Uterus (tissue), 4 donors: ENCODE measurements around the gene RASAL1. TPM values are rescaled to one million over a fixed set of nuclear protein-coding genes. Genes with fewer than 3 reads are reported as not detected.
A peak's percentile ranks its signal among the peaks of the same experiment; 100 is the strongest.

Experiments
- DNase-seq, 2 donors: peaks; one replicate each; pipeline ENCODE4 v3.0.0-alpha.2; 2019 to 2020
- H3K27ac ChIP-seq, 2 donors: fragments of 200-600 bp; sonication (generic); 1 replicate in 1 of 2; 2 replicates in 1 of 2; pipeline ENCODE4 v1.5.1; 2016 to 2018
- H3K27me3 ChIP-seq, 2 donors: fragments of 200-600 bp; sonication (generic); one replicate each; pipeline ENCODE4 v1.5.1; 2018 to 2019; ENCODE audit warnings: control low read depth in 1 of 2
- H3K36me3 ChIP-seq, 2 donors: fragments of 200-600 bp; sonication (generic); one replicate each; pipeline ENCODE4 v1.5.1; 2019; ENCODE audit warnings: control low read depth in 1 of 2
- H3K4me1 ChIP-seq, 2 donors: fragments of 200-600 bp; sonication (generic); one replicate each; pipeline ENCODE4 v1.5.1; 2018 to 2019; ENCODE audit warnings: control low read depth in 1 of 2
- H3K4me3 ChIP-seq, 2 donors: fragments of 200-600 bp; sonication (generic); 1 replicate in 1 of 2; 2 replicates in 1 of 2; pipeline ENCODE4 v1.5.1; 2018 to 2019; ENCODE audit warnings: mild to moderate bottlenecking in 1 of 2
- H3K9me3 ChIP-seq, 2 donors: fragments of 200-600 bp; sonication (generic); one replicate each; pipeline ENCODE4 v1.5.1; 2019; ENCODE audit warnings: control low read depth in 1 of 2
- CTCF ChIP-seq, 4 experiments: fragments of 200-600 bp in 2 of 4; fragments of 450-650 bp in 2 of 4; sonication (generic) in 2 of 4; IDR thresholded peaks; one replicate each; pipeline ENCODE4 v1.5.1; 2016 to 2019; ENCODE audit warnings: antibody characterized with exemption in 4 of 4, mild to moderate bottlenecking in 2 of 4, moderate library complexity in 1 of 4
- POLR2A ChIP-seq, 2 donors: fragments of 450-650 bp; IDR thresholded peaks; one replicate each; pipeline ENCODE4 v1.6.1; 2016; ENCODE audit warnings: antibody characterized with exemption in 2 of 2, mild to moderate bottlenecking in 1 of 2, moderate library complexity in 1 of 2
- intact Hi-C: fragments of 100-400 bp; cut with DNase I; formaldehyde crosslinking; loops from one replicate; pipeline ENCODE4 v1.15.1; 2023; ENCODE audit warnings: low total_unique reads
- total RNA-seq, 4 donors: library from RNA; depleted of rRNA in 3 of 4; stranded (reverse); fragments of >200 nt in 3 of 4; gene quantifications; one replicate each; pipeline versions ENCODE4 v1.1.0 to v1.2.4, GENCODE V29; 2014 to 2023
- donor health status: DM: yes; HTN: yes; CAD: no.

The RASAL1 gene
- total RNA-seq, 4 donors from 2014 or later, result 6.8 TPM; not detected in 3

DNA sequence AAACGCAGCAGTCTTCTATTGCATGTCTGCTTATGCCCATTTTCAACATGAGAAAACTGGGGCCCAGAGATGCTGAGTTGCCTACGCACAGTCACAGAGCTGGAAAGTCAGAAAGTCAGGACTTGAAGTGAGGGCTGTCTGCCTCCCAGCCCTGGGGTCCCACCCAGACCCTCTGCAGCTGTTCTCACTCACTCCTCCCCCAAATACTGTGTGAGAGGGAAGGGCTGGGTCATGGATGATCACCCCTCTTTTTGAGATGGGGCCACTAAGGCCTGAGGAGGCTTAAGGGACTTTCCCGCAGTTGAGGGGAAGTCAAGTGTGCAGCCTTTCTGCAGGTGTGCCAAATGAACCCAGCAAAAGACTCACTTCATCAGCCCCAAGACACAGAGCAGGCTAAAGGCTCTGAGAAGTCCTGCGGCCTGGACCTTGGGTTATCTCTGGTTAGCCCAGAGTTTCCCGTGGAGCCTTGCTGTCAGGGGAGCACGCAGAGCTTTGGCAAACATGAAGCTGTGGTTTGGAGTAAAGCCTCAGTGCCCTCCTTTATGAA, 60.4 kb downstream of the RASAL1 start:
- H3K27me3 ChIP-seq, result no peaks in the 10 kb centered on the region
- no peaks in the 10 kb centered on the region for H3K4me1 ChIP-seq
- H3K36me3 ChIP-seq, result no peaks in the 10 kb centered on the region
- no peak overlapping the region for H3K27ac ChIP-seq
- H3K9me3 ChIP-seq, result no peaks in the 10 kb centered on the region
- H3K4me3 ChIP-seq, result no peak overlapping the region
- no peak for DNase-seq
- intact Hi-C loops, result no loop called here
- no peak for TF ChIP-seq CTCF (IDR thresholded peaks at IDR 0.05)
- TF ChIP-seq POLR2A (IDR thresholded peaks at IDR 0.05), result no peak

DNA sequence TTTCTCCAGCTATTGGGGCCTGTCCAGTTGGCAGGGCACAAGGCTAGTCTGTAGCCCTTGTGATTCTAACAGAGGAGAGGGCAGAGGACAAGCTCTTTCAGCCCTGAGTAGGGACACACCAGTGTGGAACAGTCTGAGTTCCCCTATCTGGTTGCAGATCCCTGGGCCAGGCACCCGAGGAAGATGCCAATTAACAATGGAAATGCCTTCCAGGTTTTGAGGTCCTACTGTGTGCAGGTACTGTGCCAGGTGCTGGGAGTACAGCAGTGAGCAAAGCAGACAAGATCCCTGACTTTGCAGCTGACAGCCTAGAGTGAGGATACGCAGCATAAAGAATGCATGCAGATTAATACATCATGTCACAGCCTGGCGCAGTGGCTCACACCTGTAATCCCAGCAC, 62.0 kb downstream of the RASAL1 start:
- Histone ChIP-seq H3K27ac (no peak overlapping the region), H3K4me1 (no peaks in the 10 kb centered on the region), H3K9me3 (no peaks in the 10 kb centered on the region), H3K36me3 (no peaks in the 10 kb centered on the region), H3K4me3 (no peak overlapping the region), H3K27me3 (no peaks in the 10 kb centered on the region)
- TF ChIP-seq POLR2A (IDR thresholded peaks at IDR 0.05), result no peak
- no peak for TF ChIP-seq CTCF (IDR thresholded peaks at IDR 0.05)
- no peak for DNase-seq
- intact Hi-C loops, result no loop called here

- H3K27me3 ChIP-seq, result no peaks in the 10 kb centered on the region
- H3K27ac ChIP-seq, result no peak overlapping the region
- DNase-seq, result no peak
- intact Hi-C loops, result no loop called here
- no peaks in the 10 kb centered on the region for H3K9me3 ChIP-seq
- H3K4me3 ChIP-seq, result no peak overlapping the region
- no peaks in the 10 kb centered on the region for H3K36me3 ChIP-seq
- no peak for TF ChIP-seq CTCF (IDR thresholded peaks at IDR 0.05)
- TF ChIP-seq POLR2A (IDR thresholded peaks at IDR 0.05), result no peak
- H3K4me1 ChIP-seq, result no peaks in the 10 kb centered on the region
Measured at GRCh38 chr12:113072136-113072535, 63.4 kb downstream of the RASAL1 start.

DNA sequence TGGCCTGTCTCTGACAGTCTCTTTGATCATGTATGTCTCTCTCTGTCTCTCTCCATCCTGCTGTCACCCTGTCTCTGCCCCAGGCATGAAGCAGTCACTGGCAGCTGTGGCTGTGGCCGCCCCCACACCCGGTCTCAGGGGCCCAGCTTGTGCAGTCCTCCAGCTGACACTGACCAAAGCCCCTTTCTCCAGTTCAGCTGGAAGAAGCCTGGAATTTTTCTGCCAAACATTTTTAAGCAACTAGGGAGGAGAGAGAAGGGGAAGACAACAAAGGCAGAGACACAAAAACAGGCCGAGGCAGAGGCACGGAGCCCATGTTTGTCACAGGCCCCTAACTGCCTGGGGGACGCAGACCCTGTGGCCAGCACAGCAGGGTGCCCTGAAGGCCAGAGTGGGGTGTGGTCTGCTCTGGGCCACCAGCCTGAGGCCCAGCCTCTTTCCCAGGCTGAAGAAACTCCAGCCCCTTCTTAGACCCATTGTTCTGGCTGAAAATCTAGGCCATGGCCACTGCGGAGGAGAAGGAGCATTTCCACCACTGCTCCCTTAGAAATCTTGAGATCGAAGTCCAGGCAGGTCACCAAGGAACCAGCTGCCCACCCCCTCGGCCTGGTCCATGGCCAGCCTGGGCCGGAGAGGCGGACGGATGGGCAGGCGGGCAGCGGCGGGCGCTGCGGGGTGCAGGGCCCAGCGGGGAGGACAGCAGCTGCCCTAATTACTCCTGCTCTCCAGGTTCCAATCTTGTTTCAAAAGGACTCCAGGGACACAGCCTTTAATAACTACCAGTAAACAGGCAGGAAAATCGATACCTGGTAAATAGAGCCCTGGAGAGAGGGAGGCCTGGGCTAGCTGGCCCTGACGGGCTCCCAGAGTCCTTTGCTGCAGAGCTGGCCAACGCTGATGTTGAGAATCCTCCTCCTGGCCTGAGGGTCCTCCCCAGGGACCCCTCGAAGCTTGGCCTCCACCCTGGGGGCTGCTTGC, 64.1 kb downstream of the RASAL1 start:
- peak overlapping the region in 1 of 2 donors; percentile 64 for H3K27ac ChIP-seq
- H3K9me3 ChIP-seq, result no peaks in the 10 kb centered on the region
- H3K4me3 ChIP-seq, result no peak overlapping the region
- no peak for DNase-seq
- intact Hi-C loops, result no loop called here
- H3K4me1 ChIP-seq, result no peaks in the 10 kb centered on the region
- no peaks in the 10 kb centered on the region for H3K36me3 ChIP-seq
- no peaks in the 10 kb centered on the region for H3K27me3 ChIP-seq
- TF ChIP-seq CTCF (IDR thresholded peaks at IDR 0.05) (no peak), POLR2A (IDR thresholded peaks at IDR 0.05) (no peak)
